K562 (cell line): ENCODE results near the gene PI4KA. TPM values are rescaled to one million over a fixed set of nuclear protein-coding genes. Genes with fewer than 3 reads are reported as not detected.

Experiments
- DMBX1 ChIP-seq: fragments of 250-450 bp; sonication (Bioruptor Pico); IDR thresholded peaks from 2 replicates; pipeline ENCODE4 v1.8.0; 2022; ENCODE audit warnings: inconsistent platforms, mild to moderate bottlenecking, moderate library complexity, borderline replicate concordance
- E4F1 ChIP-seq: fragments of 250-450 bp; sonication (Bioruptor Pico); IDR thresholded peaks from 2 replicates; pipeline ENCODE4 v1.5.0; 2021; ENCODE audit warnings: mild to moderate bottlenecking, borderline replicate concordance
- HMGXB4 ChIP-seq: sonication (generic); formaldehyde crosslinking; IDR thresholded peaks from 2 replicates; pipeline ENCODE4 v1.8.1; 2023; ENCODE audit warnings: mild to moderate bottlenecking, missing genetic modification reagents
- JUND ChIP-seq, 2 experiments: IDR thresholded peaks; 2 replicates in 1 of 2; 3 replicates in 1 of 2; pipeline ENCODE4 v1.6.1; 2011; ENCODE audit warnings: borderline replicate concordance in 2 of 2, low read depth in 2 of 2, low read length in 2 of 2, improper control_type of control experiment in 1 of 2, missing biosample characterization in 1 of 2, missing genetic modification characterization in 1 of 2, missing genetic modification reagents in 1 of 2
- PBX2 ChIP-seq, 2 experiments: IDR thresholded peaks in 1 of 2; conservative IDR thresholded peaks in 1 of 2; 2 replicates each; pipeline ENCODE4 v1.6.1; 2016; ENCODE audit warnings: low read depth in 2 of 2, mild to moderate bottlenecking in 1 of 2, missing compliant biosample characterization in 1 of 2, missing genetic modification characterization in 1 of 2, moderate library complexity in 1 of 2
- PTTG1 ChIP-seq: fragments of 450-650 bp; IDR thresholded peaks from 2 replicates; pipeline ENCODE4 v1.6.1; 2016; ENCODE audit warnings: low read depth, mild to moderate bottlenecking, missing genetic modification characterization, missing compliant biosample characterization
- RNF219 ChIP-seq: fragments of 250-450 bp; sonication (Bioruptor Pico); IDR thresholded peaks from 2 replicates; pipeline ENCODE4 v1.5.0; 2022; ENCODE audit warnings: mild to moderate bottlenecking
- RUNX1 ChIP-seq: sonication (generic); IDR thresholded peaks from 2 replicates; pipeline ENCODE4 v1.6.1; 2016; ENCODE audit warnings: antibody characterized with exemption, low read depth
- TAF9B ChIP-seq: fragments of 450-650 bp; IDR thresholded peaks from 2 replicates; pipeline ENCODE4 v1.6.1; 2018; ENCODE audit warnings: mild to moderate bottlenecking; ENCODE audit not compliant: partially characterized antibody
- TARDBP ChIP-seq: fragments of 450-650 bp; IDR thresholded peaks from 2 replicates; pipeline ENCODE4 v1.6.1; 2016
- TBL1XR1 ChIP-seq, 2 experiments: IDR thresholded peaks; 2 replicates each; pipeline ENCODE4 v1.6.1; 2012; ENCODE audit warnings: improper control_type of control experiment in 2 of 2, low read length in 2 of 2, mild to moderate bottlenecking in 1 of 2
- ZMIZ1 ChIP-seq, 2 experiments: fragments of 150-350 bp in 1 of 2; IDR thresholded peaks; 2 replicates each; pipeline ENCODE4 v1.6.1; 2012 to 2016; ENCODE audit warnings: low read depth in 2 of 2, low read length in 2 of 2, mild to moderate bottlenecking in 1 of 2, moderate library complexity in 1 of 2
- ZNF347 ChIP-seq: fragments of 450-650 bp; formaldehyde crosslinking; IDR thresholded peaks from 2 replicates; pipeline ENCODE4 v1.4.0; 2020; ENCODE audit warnings: low read depth, mild to moderate bottlenecking, moderate library complexity
- ZNF77 ChIP-seq: fragments of 250-450 bp; sonication (Bioruptor Pico); IDR thresholded peaks from 2 replicates; pipeline ENCODE4 v1.5.0; 2020
- polyA plus RNA-seq, 8 experiments: library from polyadenylated mRNA; depleted of rRNA in 4 of 8; stranded (reverse) in 5 of 8; unstranded in 3 of 8; fragments of >200 nt; fragmentation: Nextera tagmentation in 2 of 8; fragmentation: Illumina TruSeq in 1 of 8; extraction: Ambion mirVana in 2 of 8; extraction: Trizol in 1 of 8; gene quantifications; 2 replicates each; pipeline versions ENCODE4 v1.2.1 to v1.2.3, GENCODE V29; 2011 to 2014; ENCODE audit warnings: inconsistent platforms in 1 of 8, missing spikeins in 1 of 8
- total RNA-seq, 7 experiments: library from RNA; depleted of rRNA in 6 of 7; stranded (reverse); fragments of >200 nt in 6 of 7; fragmentation: Illumina TruSeq in 2 of 7; extraction: Trizol in 2 of 7; gene quantifications; 2 replicates each; pipeline versions ENCODE4 v1.2.1 to v1.2.3, GENCODE V29; 2011 to 2021; ENCODE audit warnings: low replicate concordance in 1 of 7

Gene PI4KA
- total and polyA plus RNA-seq, 9 of the 15 experiments (the other 6 are each of a cell fraction or from before 2014, with no cell fraction given), result 7.3 to 187 (median 84.7) TPM

GRCh38 chr22:20852076-20852475 lies 6.5 kb downstream of the PI4KA start (continued):
- TF ChIP-seq PBX2 (CRISPR knock-in tag; IDR thresholded peaks at IDR 0.05; ENCODE audit: low read depth), result no peak
- TF ChIP-seq PBX2 (tag; conservative IDR thresholded peaks at IDR 0.05; ENCODE audit: low read depth), result no peak
- TF ChIP-seq ZNF77, result no peak
- TF ChIP-seq TARDBP, result no peak
- no peak for TF ChIP-seq TAF9B
- TF ChIP-seq TBL1XR1 (IDR thresholded peaks at IDR 0.05; ENCODE audit: low read length in 2 of 2), result peak in 1 of 2 experiments; percentile 33; a peak in 2 of 4 replicates
- no peak for TF ChIP-seq RNF219
- peak; percentile 47; the same call in 1 of the 2 replicates for TF ChIP-seq JUND (IDR thresholded peaks at IDR 0.05; ENCODE audit: borderline replicate concordance, low read depth, low read length)
- no peak for TF ChIP-seq JUND (tag; IDR thresholded peaks at IDR 0.05; ENCODE audit: borderline replicate concordance, low read depth, low read length)
- TF ChIP-seq RUNX1, result no peak
- TF ChIP-seq PTTG1 (tag), result no peak
- no peak for TF ChIP-seq DMBX1 (CRISPR knock-in tag)
- TF ChIP-seq ZNF347 (CRISPR knock-in tag), result no peak
- no peak for TF ChIP-seq HMGXB4
- no peak for TF ChIP-seq E4F1 (CRISPR knock-in tag)
- peak in 1 of 2 experiments; percentile 54; a peak in 2 of 4 replicates for TF ChIP-seq ZMIZ1 (IDR thresholded peaks at IDR 0.05; ENCODE audit: low read depth in 2 of 2, low read length in 2 of 2)
